Activated naive CD8-positive, alpha-beta T cell treated with anti-CD3 and anti-CD28 coated beads for 36 hours (primary cell): ENCODE data around the gene TBC1D5. TPM values are rescaled to one million over a fixed set of nuclear protein-coding genes. Genes with fewer than 3 reads are reported as not detected.

Experiments
- DNase-seq: peaks from one replicate; pipeline ENCODE4 v3.0.0; 2021
- H3K27ac Mint-ChIP-seq: one replicate; pipeline ENCODE4 v1.8.0; 2022; ENCODE audit warnings: mild to moderate bottlenecking, moderate library complexity, mixed read lengths
- H3K27me3 Mint-ChIP-seq: one replicate; pipeline ENCODE4 v1.8.0; 2022; ENCODE audit warnings: mild to moderate bottlenecking, mixed read lengths
- H3K36me3 Mint-ChIP-seq: one replicate; pipeline ENCODE4 v1.8.0; 2021; ENCODE audit warnings: mild to moderate bottlenecking, mixed read lengths
- H3K4me1 Mint-ChIP-seq: one replicate; pipeline ENCODE4 v1.8.0; 2021; ENCODE audit warnings: mixed read lengths
- H3K4me3 Mint-ChIP-seq: one replicate; pipeline ENCODE4 v1.8.0; 2022; ENCODE audit warnings: mild to moderate bottlenecking, moderate library complexity, mixed read lengths
- H3K9me3 Mint-ChIP-seq: one replicate; pipeline ENCODE4 v1.8.0; 2022; ENCODE audit warnings: mixed read lengths
- total RNA-seq, 2 experiments: library from RNA; stranded (reverse); gene quantifications; one replicate each; pipeline ENCODE4 v1.2.3, GENCODE V29; 2021

Gene TBC1D5
- total RNA-seq, 2 experiments from 2014 or later, result 43.7 to 48.5 TPM

GRCh38 chr3:17330660-17331059, 411.8 kb downstream of the TBC1D5 start:
- no peaks in the 10 kb centered on the region for H3K4me1 Mint-ChIP-seq
- DNase-seq, result no peak
- H3K27me3 Mint-ChIP-seq, result no peaks in the 10 kb centered on the region
- no peaks in the 10 kb centered on the region for H3K9me3 Mint-ChIP-seq
- no peak overlapping the region for H3K4me3 Mint-ChIP-seq
- H3K27ac Mint-ChIP-seq, result no peak overlapping the region
- peaks cover 3% of the 10 kb centered on the region for H3K36me3 Mint-ChIP-seq

GRCh38 chr3:17329927-17330326, 412.5 kb downstream of the TBC1D5 start:
- H3K4me1 Mint-ChIP-seq, result no peaks in the 10 kb centered on the region
- no peak overlapping the region for H3K4me3 Mint-ChIP-seq
- no peak for DNase-seq
- no peaks in the 10 kb centered on the region for H3K9me3 Mint-ChIP-seq
- H3K27ac Mint-ChIP-seq, result no peak overlapping the region
- peaks cover 6% of the 10 kb centered on the region for H3K36me3 Mint-ChIP-seq
- no peaks in the 10 kb centered on the region for H3K27me3 Mint-ChIP-seq

DNA sequence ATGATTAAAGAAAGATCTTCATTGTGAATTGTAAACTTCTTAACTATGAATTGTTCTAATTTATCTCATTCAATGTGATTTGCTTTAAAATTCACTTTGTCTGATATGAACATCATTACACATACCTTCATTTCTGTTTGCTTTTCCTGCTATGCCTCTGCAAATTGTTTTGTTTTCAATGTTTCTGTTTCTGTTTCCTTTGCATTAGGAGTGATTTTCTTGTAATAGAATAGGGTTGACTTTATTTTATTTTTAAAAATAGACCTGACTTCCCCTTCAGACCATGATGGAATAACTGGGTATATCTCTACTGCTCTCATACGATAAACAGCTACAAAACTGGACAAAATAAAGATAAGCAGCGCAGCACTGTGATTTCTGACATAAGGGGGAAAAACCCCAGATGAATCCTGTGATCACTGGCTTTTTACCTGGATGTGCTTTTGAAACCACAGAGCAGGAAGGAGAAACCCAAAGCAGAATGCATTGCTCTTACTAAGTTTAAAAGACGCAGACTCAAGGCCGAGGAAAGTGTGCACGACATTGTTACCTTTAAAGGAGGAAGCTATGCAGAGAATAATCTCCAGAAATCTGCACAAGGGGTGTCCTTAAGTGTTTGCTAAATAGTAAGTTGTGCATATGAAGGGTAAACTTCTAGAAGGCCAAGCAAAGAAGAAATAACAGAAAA, 420.2 kb downstream of the TBC1D5 start:
- Mint-ChIP-seq H3K27ac (peak overlapping the region; percentile 34), H3K27me3 (no peaks in the 10 kb centered on the region), H3K9me3 (no peaks in the 10 kb centered on the region), H3K4me3 (peak overlapping the region; percentile 63), H3K4me1 (peaks cover 18% of the 10 kb centered on the region), H3K36me3 (peaks cover 20% of the 10 kb centered on the region)
- no peak for DNase-seq

DNA sequence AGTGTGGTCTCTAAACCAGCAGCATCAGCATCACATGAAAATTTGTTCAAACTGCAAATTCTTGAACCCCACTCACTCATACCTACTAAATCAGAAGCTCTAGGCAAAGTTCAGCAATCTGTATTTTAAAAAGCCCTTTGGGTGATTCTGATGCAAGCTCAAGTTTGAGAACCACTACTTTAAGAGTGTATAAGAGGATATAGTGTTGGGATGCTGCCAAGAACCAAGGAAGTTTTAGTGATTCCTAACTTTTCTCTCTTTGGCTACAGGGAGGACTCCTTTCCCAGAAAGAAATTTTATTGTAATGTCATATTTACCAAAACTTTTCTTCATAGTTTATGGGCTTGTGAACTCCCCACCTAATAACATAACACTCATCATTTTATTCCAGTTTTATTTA, 422.2 kb downstream of the TBC1D5 start:
- Mint-ChIP-seq H3K9me3 (no peaks in the 10 kb centered on the region), H3K27me3 (no peaks in the 10 kb centered on the region), H3K36me3 (peaks cover 18% of the 10 kb centered on the region), H3K27ac (no peak overlapping the region), H3K4me1 (peaks cover 18% of the 10 kb centered on the region), H3K4me3 (no peak overlapping the region)
- DNase-seq, result no peak

GRCh38 chr3:17315897-17316296, 426.5 kb downstream of the TBC1D5 start:
- H3K4me1 Mint-ChIP-seq, result no peaks in the 10 kb centered on the region
- no peak overlapping the region for H3K4me3 Mint-ChIP-seq
- peaks cover 12% of the 10 kb centered on the region for H3K36me3 Mint-ChIP-seq
- no peak overlapping the region for H3K27ac Mint-ChIP-seq
- no peaks in the 10 kb centered on the region for H3K9me3 Mint-ChIP-seq
- H3K27me3 Mint-ChIP-seq, result no peaks in the 10 kb centered on the region
- no peak for DNase-seq

DNA sequence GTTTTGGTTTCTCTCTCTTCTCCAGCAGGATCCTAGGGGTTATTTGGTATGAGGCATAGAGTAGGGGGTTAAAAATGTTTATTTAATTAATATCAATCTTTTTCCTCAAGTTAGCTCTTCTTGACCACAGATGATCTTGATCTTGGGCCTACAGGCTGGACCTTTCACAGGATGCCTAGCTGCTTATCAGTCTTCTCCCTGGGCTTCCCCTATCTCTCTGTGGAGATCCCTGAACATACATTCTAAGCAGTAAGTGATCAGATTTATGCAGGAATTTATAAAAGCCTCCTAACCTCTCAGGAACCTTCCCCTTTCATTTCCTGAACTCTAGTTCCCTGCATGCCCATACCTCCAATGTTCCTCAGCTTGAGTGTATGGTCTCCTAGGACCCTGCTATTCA, 428.3 kb downstream of the TBC1D5 start:
- no peak overlapping the region for H3K4me3 Mint-ChIP-seq
- no peaks in the 10 kb centered on the region for H3K9me3 Mint-ChIP-seq
- H3K27me3 Mint-ChIP-seq, result no peaks in the 10 kb centered on the region
- peaks cover 7% of the 10 kb centered on the region for H3K36me3 Mint-ChIP-seq
- H3K27ac Mint-ChIP-seq, result no peak overlapping the region
- no peaks in the 10 kb centered on the region for H3K4me1 Mint-ChIP-seq
- no peak for DNase-seq

- Mint-ChIP-seq H3K4me1 (no peaks in the 10 kb centered on the region), H3K27me3 (no peaks in the 10 kb centered on the region)
Observed at GRCh38 chr3:17313746-17314145, 428.7 kb downstream of the TBC1D5 start.

GRCh38 chr3:17310983-17311382, 431.4 kb downstream of the TBC1D5 start:
- no peak for DNase-seq
- no peaks in the 10 kb centered on the region for H3K27me3 Mint-ChIP-seq
- no peaks in the 10 kb centered on the region for H3K9me3 Mint-ChIP-seq
- no peaks in the 10 kb centered on the region for H3K36me3 Mint-ChIP-seq
- H3K4me3 Mint-ChIP-seq, result no peak overlapping the region
- no peak overlapping the region for H3K27ac Mint-ChIP-seq
- no peaks in the 10 kb centered on the region for H3K4me1 Mint-ChIP-seq

More at GRCh38 chr3:17313746-17314145, 428.7 kb downstream of the TBC1D5 start:
- H3K36me3 Mint-ChIP-seq, result peaks cover 5% of the 10 kb centered on the region
- no peak for DNase-seq
- H3K27ac Mint-ChIP-seq, result peak overlapping the region; percentile 27
- no peak overlapping the region for H3K4me3 Mint-ChIP-seq
- no peaks in the 10 kb centered on the region for H3K9me3 Mint-ChIP-seq

GRCh38 chr3:17307887-17308286, 434.5 kb downstream of the TBC1D5 start:
- Mint-ChIP-seq H3K9me3 (no peaks in the 10 kb centered on the region), H3K27me3 (no peaks in the 10 kb centered on the region)

GRCh38 chr3:17307482-17307881, 434.9 kb downstream of the TBC1D5 start:
- Mint-ChIP-seq H3K4me1 (no peaks in the 10 kb centered on the region), H3K27ac (no peak overlapping the region), H3K36me3 (no peaks in the 10 kb centered on the region), H3K9me3 (no peaks in the 10 kb centered on the region), H3K4me3 (no peak overlapping the region), H3K27me3 (no peaks in the 10 kb centered on the region)
- no peak for DNase-seq

More at GRCh38 chr3:17307887-17308286, 434.5 kb downstream of the TBC1D5 start:
- Mint-ChIP-seq H3K4me1 (no peaks in the 10 kb centered on the region), H3K36me3 (no peaks in the 10 kb centered on the region), H3K4me3 (no peak overlapping the region), H3K27ac (no peak overlapping the region)
- no peak for DNase-seq

DNA sequence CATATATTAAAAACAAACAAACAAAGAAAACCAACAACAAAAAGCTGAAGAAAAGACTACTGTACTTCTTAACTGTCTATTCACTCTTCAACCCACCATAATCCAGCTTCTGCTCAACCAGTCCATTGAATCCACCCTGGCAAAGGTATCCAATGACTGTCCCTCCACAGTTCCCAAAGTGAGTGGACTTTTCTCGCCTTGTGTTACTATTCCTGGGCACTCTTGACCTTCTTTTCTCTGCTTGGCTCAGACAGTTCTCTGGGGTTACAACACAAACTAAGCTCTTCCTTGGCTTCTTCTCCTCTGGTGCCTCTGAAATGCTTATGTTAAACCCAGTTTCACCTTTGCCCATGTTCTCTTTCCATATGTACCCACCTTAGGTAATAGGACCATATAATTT, 437.5 kb downstream of the TBC1D5 start:
- Mint-ChIP-seq H3K27me3 (no peaks in the 10 kb centered on the region), H3K36me3 (peaks cover 6% of the 10 kb centered on the region), H3K27ac (no peak overlapping the region)

GRCh38 chr3:17302774-17303173, 439.7 kb downstream of the TBC1D5 start:
- no peaks in the 10 kb centered on the region for H3K9me3 Mint-ChIP-seq
- H3K4me3 Mint-ChIP-seq, result no peak overlapping the region
- H3K27me3 Mint-ChIP-seq, result no peaks in the 10 kb centered on the region
- H3K4me1 Mint-ChIP-seq, result peaks cover 7% of the 10 kb centered on the region
- DNase-seq, result no peak
- H3K36me3 Mint-ChIP-seq, result peaks cover 8% of the 10 kb centered on the region
- no peak overlapping the region for H3K27ac Mint-ChIP-seq

More for the DNA sequence above, 437.5 kb downstream of the TBC1D5 start:
- no peak overlapping the region for H3K4me3 Mint-ChIP-seq
- peaks cover 7% of the 10 kb centered on the region for H3K4me1 Mint-ChIP-seq
- no peaks in the 10 kb centered on the region for H3K9me3 Mint-ChIP-seq
- no peak for DNase-seq

- Mint-ChIP-seq H3K27ac (no peak overlapping the region), H3K36me3 (peaks cover 8% of the 10 kb centered on the region), H3K9me3 (no peaks in the 10 kb centered on the region), H3K4me3 (no peak overlapping the region), H3K4me1 (peaks cover 7% of the 10 kb centered on the region), H3K27me3 (no peaks in the 10 kb centered on the region)
- no peak for DNase-seq
Observed at GRCh38 chr3:17302170-17302569, 440.3 kb downstream of the TBC1D5 start.

- Mint-ChIP-seq H3K27me3 (no peaks in the 10 kb centered on the region), H3K4me1 (peaks cover 7% of the 10 kb centered on the region), H3K36me3 (peaks cover 8% of the 10 kb centered on the region), H3K9me3 (no peaks in the 10 kb centered on the region), H3K27ac (no peak overlapping the region), H3K4me3 (no peak overlapping the region)
- no peak for DNase-seq
Observed at GRCh38 chr3:17301271-17301670, 441.2 kb downstream of the TBC1D5 start.

DNA sequence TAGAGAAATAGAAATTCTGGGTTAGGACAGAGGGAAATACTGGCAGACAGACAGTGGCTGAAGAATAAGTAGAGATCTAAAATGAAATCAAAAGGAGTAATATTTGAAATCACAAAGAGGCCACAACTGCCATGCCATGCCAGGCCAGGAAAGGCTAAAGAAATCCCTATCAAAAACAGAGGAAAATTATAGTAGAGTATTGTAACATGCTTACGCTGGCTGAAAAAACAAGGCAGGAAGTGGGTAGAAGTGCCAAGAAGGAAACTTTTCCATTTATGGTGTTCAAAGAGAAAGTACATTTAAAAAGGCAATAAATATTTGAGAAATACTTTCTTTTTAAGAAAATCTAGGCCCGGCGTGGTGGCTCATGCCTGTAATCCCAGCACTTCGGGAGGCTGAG, 442.0 kb downstream of the TBC1D5 start:
- Mint-ChIP-seq H3K27me3 (no peaks in the 10 kb centered on the region), H3K4me3 (peak overlapping the region; percentile 29), H3K4me1 (peaks cover 7% of the 10 kb centered on the region), H3K9me3 (no peaks in the 10 kb centered on the region), H3K27ac (peak overlapping the region; percentile 60), H3K36me3 (peaks cover 8% of the 10 kb centered on the region)
- no peak for DNase-seq

GRCh38 chr3:17298038-17298437, 444.4 kb downstream of the TBC1D5 start:
- Mint-ChIP-seq H3K36me3 (peaks cover 8% of the 10 kb centered on the region), H3K4me3 (no peak overlapping the region), H3K4me1 (peaks cover 7% of the 10 kb centered on the region), H3K27ac (no peak overlapping the region), H3K27me3 (no peaks in the 10 kb centered on the region), H3K9me3 (no peaks in the 10 kb centered on the region)
- DNase-seq, result no peak
